ENCODE results near the gene ELMO1.

ELMO1 gene

DNA sequence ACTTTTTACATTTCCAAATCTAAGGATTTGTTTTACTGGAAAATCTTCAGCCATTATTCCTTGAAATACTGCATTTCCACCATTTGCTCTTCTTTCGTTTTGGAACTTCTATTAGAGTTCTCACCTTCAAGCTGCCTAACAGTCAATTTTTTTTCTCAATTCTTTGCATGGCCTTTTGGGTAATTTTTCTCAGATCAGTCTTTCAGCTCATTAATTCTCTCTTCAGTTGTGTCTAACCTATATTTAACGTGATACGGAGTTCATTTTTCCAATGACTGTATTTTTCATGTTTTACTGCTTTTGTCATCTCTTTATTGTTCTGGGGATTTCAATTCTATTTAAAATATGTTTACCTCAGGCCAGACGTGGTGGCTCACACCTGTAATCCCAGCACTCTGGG, 600.7 kb downstream of the ELMO1 start:
- DNase-seq = no peak

GRCh38 chr7:36844374-36844773, 604.3 kb downstream of the ELMO1 start:
- no peak for DNase-seq

DNA sequence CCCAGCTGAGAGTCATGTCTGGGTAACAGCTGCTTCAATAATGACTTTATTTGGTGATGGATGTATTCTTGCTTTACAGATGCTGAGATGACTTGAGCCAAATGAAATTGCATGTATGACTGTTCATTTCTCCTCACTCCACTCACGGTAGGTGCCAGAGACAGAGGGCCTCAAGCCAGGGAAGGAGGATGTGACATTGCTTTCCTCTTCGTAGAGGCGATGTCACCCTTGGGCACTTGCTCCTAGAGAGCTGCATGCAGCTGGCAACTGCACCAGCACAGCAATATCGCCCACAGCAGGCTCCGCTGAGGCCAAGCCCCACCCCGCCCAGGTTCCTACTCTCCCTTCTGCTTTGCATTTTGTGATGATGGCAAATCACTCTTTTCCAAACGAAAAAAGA, 607.8 kb downstream of the ELMO1 start:
- DNase-seq = no peak

DNA sequence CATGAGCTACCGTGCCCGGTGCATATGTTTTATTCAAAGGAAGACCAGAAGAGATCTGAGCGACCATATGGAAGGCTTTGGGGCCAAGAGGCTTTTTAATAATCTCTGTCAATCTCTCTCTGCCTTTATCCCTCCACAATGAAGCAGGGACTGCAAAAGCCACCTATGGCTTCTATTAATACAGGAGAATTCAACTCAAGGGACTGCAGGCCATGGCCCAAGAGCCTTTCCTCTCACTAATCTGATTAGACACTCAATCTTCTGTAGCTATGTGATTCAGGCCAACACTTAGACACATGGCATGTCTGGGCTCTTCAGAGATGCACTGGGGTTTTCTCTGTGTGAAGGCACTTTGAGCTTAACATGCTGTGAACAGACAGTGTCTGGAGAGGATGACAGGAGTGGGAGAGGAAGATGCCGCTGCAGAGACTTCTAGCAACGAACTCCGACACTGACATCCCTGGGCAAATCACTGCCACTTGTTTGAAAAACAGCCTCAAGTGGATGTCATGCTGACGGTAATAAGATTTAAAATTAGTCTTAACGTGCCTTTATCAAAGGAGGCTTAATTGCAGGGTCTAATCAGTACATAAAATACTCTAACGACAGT, 609.9 kb downstream of the ELMO1 start:
- no peak for DNase-seq

DNA sequence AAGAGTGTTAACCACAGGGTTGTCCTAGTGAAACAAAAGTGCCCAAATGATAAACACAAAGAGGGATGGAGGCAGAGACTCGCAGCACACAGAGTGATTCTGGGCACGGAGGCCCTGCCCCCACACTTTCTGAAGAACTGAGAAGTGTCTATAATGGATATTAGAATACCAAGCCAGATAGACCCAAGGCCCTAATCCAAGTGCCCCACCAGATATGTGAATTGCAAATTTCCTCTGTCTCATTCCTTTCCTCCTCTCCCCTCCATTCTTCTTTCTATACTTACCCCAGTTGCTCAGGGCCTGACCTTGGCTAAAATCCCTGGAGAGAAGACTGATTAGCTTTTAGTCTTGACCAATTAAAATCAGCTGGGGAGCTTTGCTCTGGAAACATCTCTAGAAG, 617.6 kb downstream of the ELMO1 start:
- DNase-seq = no peak

DNA sequence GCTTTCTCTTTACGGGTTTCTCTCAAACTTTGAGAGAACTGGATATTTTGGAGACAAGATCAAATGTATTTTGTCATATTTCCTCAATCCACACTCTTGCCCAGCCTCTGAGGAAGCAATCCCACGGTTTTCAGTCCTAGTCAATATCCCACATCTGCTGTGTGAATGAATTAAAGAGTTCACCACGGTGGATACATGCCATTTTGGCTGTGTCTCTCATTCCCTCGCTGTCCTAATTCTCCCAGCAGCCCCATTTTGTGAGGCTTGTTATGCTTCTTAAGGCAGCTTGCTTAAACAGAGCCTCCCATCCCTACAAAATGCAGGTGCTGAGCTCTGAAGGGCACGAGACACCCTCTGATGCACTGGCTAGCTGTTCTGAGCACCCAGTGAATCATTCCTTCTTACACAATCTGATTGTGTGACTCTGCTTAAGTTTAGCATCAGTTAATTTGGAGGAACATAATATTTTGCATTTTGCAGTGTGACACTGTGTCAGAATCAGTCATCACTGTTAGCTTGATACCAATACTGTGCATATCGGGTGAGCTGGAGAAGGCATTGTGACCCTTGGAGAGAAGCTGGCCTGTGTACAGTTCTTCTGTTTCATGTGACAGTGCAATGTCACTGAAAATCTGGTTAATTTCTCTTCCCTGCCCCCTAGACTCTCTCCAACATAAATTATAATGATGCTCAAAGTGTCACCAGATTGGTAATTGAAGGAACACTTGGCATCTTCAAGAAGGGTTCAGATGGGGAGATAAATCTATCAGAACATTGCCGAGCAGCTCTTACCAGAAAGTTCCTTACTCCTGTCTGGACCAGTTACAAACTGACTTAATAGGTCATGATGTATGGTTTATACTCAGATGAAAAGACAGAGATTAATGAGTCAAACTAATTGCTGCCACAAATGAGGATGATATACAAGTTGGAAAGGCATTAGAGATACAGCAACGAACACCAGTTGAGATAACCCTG, 620.6 kb downstream of the ELMO1 start:
- no peak for DNase-seq

DNA sequence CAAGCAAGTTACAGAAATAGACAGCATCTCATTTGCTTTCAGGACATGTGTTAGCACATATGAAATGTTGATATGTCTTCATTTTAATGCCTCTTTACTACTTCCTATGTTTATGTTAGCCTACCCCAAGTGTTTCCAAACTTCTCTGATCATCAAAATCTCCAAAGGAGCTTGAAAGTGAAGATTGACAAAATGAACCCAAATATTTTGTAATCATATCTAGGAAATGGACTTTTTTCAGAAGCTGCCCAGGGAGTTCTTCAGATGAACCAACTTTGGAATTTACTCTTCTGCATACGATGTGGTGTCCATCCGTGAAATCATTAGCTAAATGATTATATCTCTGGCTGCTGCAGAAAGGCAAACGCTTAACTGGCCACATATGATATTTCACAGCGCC, 623.2 kb downstream of the ELMO1 start:
- DNase-seq = no peak

DNA sequence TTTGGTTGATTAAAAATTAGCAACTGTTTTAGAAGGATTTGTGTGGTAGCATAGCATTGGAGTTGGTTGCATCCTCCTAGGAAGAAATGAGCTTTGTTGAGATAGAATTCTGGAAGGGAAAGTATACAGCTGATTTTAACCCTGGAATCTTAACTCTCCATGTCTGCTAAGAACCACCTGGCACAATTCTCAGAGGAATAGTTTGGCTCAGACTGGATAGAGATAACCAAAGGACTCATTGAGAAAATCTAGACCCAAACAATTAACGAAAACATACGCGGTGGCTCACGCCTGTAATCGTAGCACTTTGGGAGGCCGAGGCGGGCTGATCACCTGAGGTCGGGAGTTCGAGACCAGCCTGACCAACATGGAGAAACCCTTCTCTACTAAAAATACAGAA, 625.3 kb downstream of the ELMO1 start:
- no peak for DNase-seq

GRCh38 chr7:36821617-36822016, 627.0 kb downstream of the ELMO1 start:
- DNase-seq = no peak

GRCh38 chr7:36820527-36821170, 628.0 kb downstream of the ELMO1 start:
- peak; percentile 43 for DNase-seq

- no peak for DNase-seq
Observed at GRCh38 chr7:36819639-36820038, 629.0 kb downstream of the ELMO1 start.

DNA sequence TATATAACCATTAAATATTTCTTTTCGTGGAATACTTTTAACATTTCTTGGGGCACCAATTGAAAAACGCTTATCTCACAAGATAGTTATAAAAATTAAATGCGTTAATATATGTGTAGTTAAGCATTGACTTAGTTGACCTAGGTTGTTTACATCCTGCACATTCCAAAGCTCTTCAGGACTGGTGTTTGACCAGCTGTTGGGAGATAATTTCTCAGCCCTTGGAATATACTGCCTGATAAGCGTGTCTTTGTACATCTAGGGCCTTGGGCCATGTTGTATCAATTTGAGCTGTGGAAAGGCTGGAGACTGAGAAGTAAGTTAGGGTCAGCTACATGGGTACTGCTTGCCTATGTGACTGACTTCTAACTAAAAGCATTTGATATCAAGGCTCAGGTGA, 634.4 kb downstream of the ELMO1 start:
- no peak for DNase-seq

GRCh38 chr7:36811807-36812206, 636.9 kb downstream of the ELMO1 start:
- DNase-seq = peak; percentile 4

- DNase-seq = no peak
Observed at GRCh38 chr7:36810489-36810888, 638.2 kb downstream of the ELMO1 start.

DNA sequence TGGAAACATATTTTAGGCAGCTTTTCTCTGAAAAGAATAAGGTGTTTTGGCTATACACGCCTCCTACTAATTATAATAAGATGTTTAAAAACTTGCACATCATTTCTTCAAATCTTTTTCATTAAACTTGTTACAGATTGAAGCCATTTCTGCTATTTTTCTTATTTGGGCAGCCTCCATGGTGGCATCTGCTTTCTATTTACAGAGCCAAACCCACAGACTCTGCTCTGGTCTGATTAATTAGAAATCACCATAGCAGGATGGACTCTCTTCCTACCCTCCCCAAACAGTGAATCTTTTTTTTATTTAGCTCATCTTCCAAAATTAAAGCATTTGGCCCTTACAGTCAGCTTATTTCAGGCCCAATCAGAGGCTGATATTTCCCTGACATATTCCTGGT, 638.6 kb downstream of the ELMO1 start:
- no peak for DNase-seq

DNA sequence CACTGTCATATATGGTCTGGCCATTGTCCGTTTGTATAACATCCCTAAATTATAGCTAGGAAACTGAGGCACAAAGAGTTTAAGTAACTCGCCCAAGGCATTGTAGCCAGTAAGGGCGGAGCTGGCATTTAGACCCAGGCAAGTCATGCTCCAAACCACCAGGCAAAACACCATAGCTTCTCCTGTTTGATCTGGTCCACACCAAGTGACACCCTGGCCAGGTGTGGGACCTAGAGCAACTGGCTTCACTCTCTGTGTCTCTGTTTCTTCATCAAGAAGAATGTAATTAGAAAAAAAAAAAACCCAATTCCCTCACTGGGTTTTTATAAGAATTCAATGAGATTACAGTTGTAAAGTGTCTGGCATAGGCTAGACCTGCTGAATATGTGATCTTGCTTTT, 639.2 kb downstream of the ELMO1 start:
- no peak for DNase-seq

DNA sequence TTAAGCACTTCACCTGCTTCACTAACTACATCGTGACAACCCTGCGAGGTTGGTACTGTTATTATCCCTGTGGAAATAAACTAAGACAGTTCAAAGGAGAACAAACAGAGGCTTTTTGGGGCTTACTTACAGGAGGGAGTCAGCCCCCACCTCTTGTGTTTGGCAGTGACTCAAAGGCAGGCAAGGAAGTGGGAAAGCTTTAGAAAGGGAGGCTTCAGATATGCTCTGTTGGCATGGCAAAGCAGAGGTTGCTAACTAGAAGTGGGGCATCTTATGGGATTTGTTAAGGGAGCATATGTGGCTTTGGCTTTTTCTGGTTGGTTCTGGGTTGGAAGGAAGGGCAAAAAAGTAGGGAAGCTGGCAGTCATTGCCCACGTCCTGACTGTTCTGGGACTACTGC, 639.6 kb downstream of the ELMO1 start:
- no peak for DNase-seq

- no peak for DNase-seq
Observed at GRCh38 chr7:36806891-36807290, 641.8 kb downstream of the ELMO1 start.
